SJSA1 (cell line): ENCODE measurements around the gene KCMF1. TPM values are rescaled to one million over a fixed set of nuclear protein-coding genes. Genes with fewer than 3 reads are reported as not detected.

Source experiments
- DNase-seq, 2 experiments: peaks; one replicate each; pipeline ENCODE4 v3.0.0-alpha.2; 2015 to 2020; ENCODE audit warnings: low spot score in 2 of 2, low read depth in 1 of 2
- H3K27ac ChIP-seq: fragments of 250-450 bp; sonication (Bioruptor Pico); 2 replicates; pipeline ENCODE4 v1.5.1; 2020; ENCODE audit warnings: mild to moderate bottlenecking, moderate library complexity
- H3K27me3 ChIP-seq: fragments of 250-450 bp; sonication (Bioruptor Pico); replicated peaks from 2 replicates; pipeline ENCODE4 v1.5.1; 2020; ENCODE audit warnings: mild to moderate bottlenecking, moderate library complexity
- H3K36me3 ChIP-seq: fragments of 250-450 bp; sonication (Bioruptor Pico); 2 replicates; pipeline ENCODE4 v1.5.1; 2020; ENCODE audit warnings: mild to moderate bottlenecking
- H3K4me1 ChIP-seq: fragments of 250-450 bp; sonication (Bioruptor Pico); replicated peaks from 2 replicates; pipeline ENCODE4 v1.6.1; 2021; ENCODE audit warnings: mild to moderate bottlenecking
- H3K4me3 ChIP-seq: fragments of 250-450 bp; sonication (Bioruptor Pico); 2 replicates; pipeline ENCODE4 v1.5.1; 2020; ENCODE audit warnings: mild to moderate bottlenecking
- H3K9me3 ChIP-seq: fragments of 250-450 bp; sonication (Bioruptor Pico); replicated peaks from 2 replicates; pipeline ENCODE4 v1.5.1; 2020; ENCODE audit warnings: mild to moderate bottlenecking
- total RNA-seq: library from RNA; depleted of rRNA; stranded (reverse); fragments of >200 nt; shearing (Covaris generic); gene quantifications from 2 replicates; pipeline ENCODE4 v1.2.3, GENCODE V29; 2014

KCMF1 gene
- total RNA-seq, 1 experiment from 2014 or later = 117 TPM

DNA sequence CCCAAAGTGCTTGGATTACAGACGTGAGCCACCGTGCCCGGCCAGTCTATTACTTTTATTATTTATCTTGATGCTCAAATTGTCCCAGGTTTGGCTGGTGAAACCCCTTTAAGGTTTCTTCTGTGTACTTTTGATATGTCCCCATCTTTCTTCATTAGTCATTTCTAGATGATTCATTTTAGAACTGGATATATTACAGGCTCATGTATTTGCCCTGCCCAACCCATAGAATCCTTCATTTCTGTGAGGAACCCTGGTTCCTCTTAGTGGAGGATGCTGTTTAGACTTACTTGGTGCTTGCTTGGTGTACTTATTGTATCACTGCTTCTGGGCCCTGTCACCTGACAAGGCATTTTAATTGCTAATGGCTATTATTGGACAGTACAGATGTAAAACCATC lies 40.1 kb downstream of the KCMF1 start:
- no peaks in the 10 kb centered on the region for H3K27me3 ChIP-seq
- H3K36me3 ChIP-seq = peaks cover 48% of the 10 kb centered on the region
- H3K4me1 ChIP-seq = peaks cover 38% of the 10 kb centered on the region
- H3K4me3 ChIP-seq = no peak overlapping the region
- no peak for DNase-seq
- H3K9me3 ChIP-seq = no peaks in the 10 kb centered on the region
- no peak overlapping the region for H3K27ac ChIP-seq

DNA sequence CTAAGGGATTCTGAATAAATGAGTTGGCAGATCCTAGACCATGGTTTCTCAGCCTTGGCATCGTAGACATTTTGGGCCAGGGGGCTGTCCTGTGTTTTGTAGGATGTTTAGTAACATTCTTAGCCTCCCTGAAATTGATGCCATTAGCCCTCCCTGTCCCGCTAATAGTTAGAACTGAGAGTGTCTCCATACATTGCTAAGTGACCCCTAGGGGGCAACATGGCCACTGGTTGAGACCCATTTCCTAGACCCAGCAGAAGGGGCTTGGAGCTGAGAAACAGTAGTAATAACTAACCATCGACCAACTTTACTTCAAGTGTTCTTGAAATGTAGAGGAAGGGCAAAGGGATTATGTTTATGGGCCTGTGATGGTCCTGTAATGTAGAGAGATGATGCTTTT lies 40.8 kb downstream of the KCMF1 start:
- DNase-seq = no peak
- no peak overlapping the region for H3K4me3 ChIP-seq
- H3K36me3 ChIP-seq = peaks cover 44% of the 10 kb centered on the region
- peaks cover 38% of the 10 kb centered on the region for H3K4me1 ChIP-seq
- H3K27me3 ChIP-seq = no peaks in the 10 kb centered on the region
- H3K9me3 ChIP-seq = no peaks in the 10 kb centered on the region
- H3K27ac ChIP-seq = no peak overlapping the region

DNA sequence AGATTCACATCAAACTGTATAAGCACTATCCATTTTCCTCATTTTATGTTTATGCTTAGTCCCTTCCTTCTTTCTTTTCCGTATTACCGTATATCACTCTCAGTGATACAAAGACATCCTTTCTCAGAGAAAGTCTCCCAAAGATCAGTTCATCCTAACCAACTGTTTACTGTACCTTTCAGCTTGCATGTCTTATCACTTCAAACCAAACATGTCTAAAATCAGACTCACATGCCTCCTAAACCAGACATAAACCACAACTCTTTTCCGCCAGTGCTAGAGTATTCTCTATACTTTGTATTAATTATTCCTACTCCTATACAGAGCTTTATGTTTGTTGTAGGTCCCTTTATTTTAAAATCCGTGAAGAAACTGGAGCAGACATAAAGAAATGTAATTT lies 41.5 kb downstream of the KCMF1 start:
- DNase-seq = no peak
- H3K4me1 ChIP-seq = peaks cover 42% of the 10 kb centered on the region
- H3K36me3 ChIP-seq = peaks cover 40% of the 10 kb centered on the region
- no peaks in the 10 kb centered on the region for H3K27me3 ChIP-seq
- H3K9me3 ChIP-seq = no peaks in the 10 kb centered on the region
- H3K27ac ChIP-seq = no peak overlapping the region
- H3K4me3 ChIP-seq = no peak overlapping the region

DNA sequence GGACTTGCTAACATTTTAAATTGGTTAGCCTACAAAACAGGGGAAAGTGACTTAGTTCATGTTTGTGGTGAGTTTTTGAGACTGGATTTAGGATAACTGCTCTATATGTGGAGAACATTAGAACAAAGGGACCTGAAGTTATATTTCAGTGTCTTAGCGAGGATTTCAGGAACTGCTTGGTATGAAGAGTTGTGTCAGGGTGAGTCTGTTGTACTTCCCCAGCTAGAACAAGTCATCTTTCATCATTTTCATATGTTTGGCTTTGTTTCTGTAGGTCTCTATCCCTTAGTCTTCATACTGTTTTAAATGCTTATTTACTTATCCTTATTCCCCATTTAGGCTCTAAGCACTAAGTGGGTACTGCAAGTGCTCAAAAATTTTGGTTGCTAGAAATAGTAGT lies 41.9 kb downstream of the KCMF1 start:
- Histone ChIP-seq H3K4me1 (peaks cover 44% of the 10 kb centered on the region), H3K27me3 (no peaks in the 10 kb centered on the region), H3K9me3 (no peaks in the 10 kb centered on the region), H3K4me3 (no peak overlapping the region), H3K36me3 (peaks cover 35% of the 10 kb centered on the region), H3K27ac (no peak overlapping the region)
- no peak for DNase-seq

DNA sequence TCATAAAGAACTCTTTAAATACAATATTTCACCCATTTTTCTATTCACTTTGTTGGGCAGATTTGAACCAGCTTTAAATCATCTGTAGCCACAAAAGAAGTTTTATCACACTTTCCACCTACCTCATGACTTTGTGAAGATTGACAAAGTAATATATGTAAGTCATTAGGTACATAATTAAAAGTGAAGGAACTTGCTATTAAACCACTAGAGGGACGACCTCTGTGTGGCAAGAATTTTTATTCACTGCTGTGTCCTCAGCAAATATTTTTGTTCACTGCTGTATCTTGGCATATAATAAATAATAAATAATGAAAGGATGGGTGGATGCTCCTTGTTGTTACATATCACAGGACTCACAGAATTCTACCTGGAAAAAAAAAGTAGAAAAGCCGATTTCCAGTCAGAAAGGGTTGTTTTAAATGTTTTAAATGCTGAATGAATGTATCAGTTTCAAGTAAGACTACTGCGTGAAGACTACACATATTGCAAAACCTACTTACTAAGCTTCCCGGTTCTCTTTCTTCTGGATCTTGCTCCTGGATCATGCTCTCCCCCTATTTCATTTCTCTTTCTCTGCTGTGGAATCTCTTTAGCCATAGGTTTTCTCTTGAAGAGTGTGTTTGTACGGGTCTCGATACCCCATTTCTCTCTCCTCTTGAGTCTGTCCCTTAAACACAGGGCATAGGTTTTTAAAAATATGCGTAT lies 44.8 kb downstream of the KCMF1 start:
- Histone ChIP-seq H3K9me3 (no peaks in the 10 kb centered on the region), H3K4me3 (no peak overlapping the region), H3K27me3 (no peaks in the 10 kb centered on the region), H3K27ac (no peak overlapping the region), H3K4me1 (peaks cover 44% of the 10 kb centered on the region), H3K36me3 (peaks cover 22% of the 10 kb centered on the region)
- DNase-seq = no peak

DNA sequence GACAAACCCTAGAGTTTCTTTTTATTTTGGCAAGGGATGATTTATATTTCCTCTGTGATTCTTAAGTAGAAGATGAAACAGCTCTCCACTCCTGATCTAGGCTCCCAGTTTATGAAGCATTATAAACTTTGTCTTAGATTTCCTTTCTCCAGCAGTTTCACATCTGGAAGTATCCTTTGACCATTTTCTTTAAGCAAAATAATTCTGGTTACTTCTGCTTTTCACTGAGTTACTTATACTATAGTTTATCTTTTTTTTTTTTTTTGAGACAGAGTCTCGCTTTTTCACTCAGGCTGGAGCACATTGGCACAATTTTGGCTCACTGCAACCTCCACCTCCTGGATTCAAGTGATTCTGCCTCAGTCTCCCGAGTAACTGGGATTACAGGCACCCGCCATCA lies 45.5 kb downstream of the KCMF1 start:
- Histone ChIP-seq H3K27me3 (no peaks in the 10 kb centered on the region), H3K36me3 (peaks cover 16% of the 10 kb centered on the region), H3K9me3 (no peaks in the 10 kb centered on the region), H3K4me3 (no peak overlapping the region), H3K27ac (no peak overlapping the region), H3K4me1 (peaks cover 39% of the 10 kb centered on the region)
- no peak for DNase-seq

DNA sequence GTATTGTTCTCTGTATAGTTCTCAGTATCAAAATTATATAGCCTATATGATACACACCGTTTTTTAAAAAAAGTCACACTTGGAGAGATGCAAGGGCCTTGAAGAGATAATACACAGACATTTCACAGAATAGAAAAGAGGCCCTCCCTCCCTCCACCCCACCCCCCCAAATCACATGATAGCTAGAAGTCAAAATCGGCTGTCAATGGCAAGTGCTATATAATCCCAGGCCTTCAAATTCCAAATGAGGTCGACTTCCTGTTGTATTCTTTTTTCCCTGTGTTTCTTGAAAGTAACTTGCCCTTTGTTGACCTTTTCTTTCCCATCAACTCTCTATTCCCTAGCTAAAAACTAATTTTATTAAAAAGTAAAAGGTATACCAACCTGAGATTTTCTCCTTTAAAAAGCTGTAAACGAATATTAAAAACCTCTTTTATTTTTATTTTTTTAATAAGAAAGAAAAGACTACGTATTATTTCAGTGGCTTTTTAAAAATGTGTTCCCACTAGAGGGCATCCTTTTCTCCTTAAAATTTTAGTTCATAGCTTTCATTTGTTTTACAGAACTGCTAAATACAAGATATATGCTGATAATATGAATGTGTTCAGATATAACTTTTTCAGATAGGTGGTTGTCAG lies 46.6 kb downstream of the KCMF1 start:
- Histone ChIP-seq H3K9me3 (no peaks in the 10 kb centered on the region), H3K36me3 (peaks cover 15% of the 10 kb centered on the region), H3K4me3 (no peak overlapping the region), H3K27ac (no peak overlapping the region), H3K4me1 (peaks cover 36% of the 10 kb centered on the region), H3K27me3 (no peaks in the 10 kb centered on the region)
- peak in 1 of 2 experiments; percentile 47 for DNase-seq

DNA sequence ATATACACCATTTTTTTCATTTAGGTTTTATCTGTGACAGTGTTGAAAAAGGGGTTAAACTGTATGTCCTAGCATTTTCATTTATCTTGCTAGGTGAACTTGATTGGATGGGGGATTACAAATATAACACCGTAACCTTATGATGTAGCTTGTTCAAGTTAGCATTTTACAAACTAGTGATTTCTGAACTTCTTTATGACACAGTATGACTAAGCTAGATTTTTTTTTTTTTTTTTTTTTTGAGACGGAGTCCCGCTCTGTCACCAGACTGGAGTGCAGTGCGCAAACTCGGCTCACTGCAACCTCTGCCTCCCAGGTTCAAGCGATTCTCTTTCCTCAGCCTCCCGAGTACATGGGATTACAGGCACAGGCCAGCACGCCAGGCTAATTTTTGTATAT lies 47.1 kb downstream of the KCMF1 start:
- no peaks in the 10 kb centered on the region for H3K9me3 ChIP-seq
- peaks cover 31% of the 10 kb centered on the region for H3K4me1 ChIP-seq
- peaks cover 10% of the 10 kb centered on the region for H3K36me3 ChIP-seq
- no peaks in the 10 kb centered on the region for H3K27me3 ChIP-seq
- peak in 1 of 2 experiments; percentile 29 for DNase-seq
- H3K4me3 ChIP-seq = no peak overlapping the region
- H3K27ac ChIP-seq = no peak overlapping the region

DNA sequence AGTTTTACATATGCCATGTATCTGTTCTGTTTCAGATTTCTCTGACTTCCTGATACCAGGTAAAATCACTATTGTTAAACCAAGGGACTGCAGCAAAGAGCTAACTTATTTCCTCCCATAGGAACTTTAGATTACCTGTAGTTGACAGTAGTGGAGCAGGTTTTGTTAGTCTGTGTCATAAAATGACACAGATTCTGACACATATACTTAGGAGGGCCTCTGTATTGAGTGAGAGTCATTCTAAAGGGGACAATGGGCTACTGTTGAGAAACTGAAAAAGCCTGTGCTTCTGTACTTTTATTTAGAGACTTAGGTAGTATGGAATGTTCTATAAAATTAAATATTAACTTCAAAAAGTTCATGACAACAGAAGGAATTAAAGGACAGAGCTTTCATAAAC lies 48.2 kb downstream of the KCMF1 start:
- H3K9me3 ChIP-seq = no peaks in the 10 kb centered on the region
- H3K36me3 ChIP-seq = peaks cover 7% of the 10 kb centered on the region
- H3K27ac ChIP-seq = no peak overlapping the region
- no peak for DNase-seq
- H3K27me3 ChIP-seq = no peaks in the 10 kb centered on the region
- no peak overlapping the region for H3K4me3 ChIP-seq
- H3K4me1 ChIP-seq = peaks cover 21% of the 10 kb centered on the region

DNA sequence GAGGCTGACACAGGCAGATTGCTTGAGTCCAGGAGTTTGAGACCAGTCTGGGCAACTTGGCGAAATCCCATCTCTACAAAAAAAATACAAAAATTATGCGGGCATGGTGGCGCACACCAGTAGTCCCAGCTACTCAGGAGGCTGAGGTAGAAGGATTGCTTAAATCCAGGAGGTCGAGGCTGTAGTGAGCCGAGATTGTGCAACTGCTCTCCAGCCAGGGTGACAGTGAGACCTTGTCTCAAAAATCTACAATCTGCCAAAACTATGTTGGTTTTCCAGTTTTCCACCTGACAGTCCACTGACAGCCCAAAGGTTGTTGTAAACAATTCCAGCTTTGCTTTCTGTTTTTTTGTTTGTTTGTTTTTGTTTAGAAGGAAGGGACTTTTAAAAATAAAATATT lies 51.3 kb downstream of the KCMF1 start:
- Histone ChIP-seq H3K27me3 (no peaks in the 10 kb centered on the region), H3K4me1 (peaks cover 4% of the 10 kb centered on the region), H3K4me3 (no peak overlapping the region), H3K36me3 (peaks cover 16% of the 10 kb centered on the region), H3K27ac (no peak overlapping the region), H3K9me3 (no peaks in the 10 kb centered on the region)
- no peak for DNase-seq

DNA sequence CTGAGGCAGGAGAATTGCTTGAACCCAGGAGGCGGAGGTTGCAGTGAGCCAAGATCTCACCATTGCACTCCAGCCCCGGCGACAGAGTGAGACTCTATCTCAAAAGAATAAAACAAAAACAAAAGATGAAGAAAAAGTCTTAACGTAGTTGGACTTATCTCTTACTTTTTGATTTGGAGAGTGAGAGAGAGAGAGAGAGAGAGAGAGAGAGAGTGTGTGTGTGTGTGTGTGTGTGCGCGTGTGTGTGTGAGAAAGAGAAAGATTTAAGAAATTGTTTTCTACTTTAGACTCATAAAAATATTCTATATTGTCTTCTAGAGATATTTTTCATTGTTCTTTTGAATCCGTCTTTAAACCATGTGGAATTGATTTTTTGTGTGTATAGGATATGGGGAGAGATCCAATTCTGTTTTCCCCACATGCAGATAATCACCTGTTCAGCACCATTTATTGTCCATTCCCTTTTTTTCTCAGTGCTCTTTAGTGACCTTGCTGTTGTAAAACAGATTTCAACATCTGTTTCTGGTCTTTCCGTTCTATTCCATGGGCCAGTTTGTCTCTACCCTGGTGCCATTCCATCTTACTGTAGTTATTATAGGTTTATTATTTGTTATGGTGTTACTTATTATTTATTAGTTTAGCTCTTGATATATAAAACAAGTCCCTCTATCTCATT lies 53.5 kb downstream of the KCMF1 start:
- H3K36me3 ChIP-seq = peaks cover 37% of the 10 kb centered on the region
- no peaks in the 10 kb centered on the region for H3K27me3 ChIP-seq
- no peak overlapping the region for H3K27ac ChIP-seq
- no peak overlapping the region for H3K4me3 ChIP-seq
- DNase-seq = no peak
- no peaks in the 10 kb centered on the region for H3K9me3 ChIP-seq
- H3K4me1 ChIP-seq = no peaks in the 10 kb centered on the region

DNA sequence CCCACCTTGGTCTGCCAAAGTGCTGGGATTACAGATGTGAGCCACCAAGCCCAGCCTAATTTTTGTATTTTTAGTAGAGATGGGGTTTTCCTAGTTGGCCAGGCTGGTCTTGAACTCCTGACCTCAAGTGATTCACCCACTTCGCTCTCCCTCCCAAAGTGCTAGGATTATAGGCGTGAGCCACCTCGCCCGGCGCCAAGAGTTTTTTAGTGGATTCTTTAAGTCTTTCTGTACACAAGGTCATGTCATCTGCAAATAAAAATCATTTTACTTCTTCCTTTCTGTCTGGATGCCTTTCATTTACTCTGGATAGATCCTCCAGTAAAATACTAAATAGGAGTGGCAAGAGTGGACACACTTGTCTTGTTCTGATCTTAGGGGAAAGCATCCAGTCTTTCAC lies 61.7 kb downstream of the KCMF1 start:
- no peak overlapping the region for H3K27ac ChIP-seq
- no peak overlapping the region for H3K4me3 ChIP-seq
- H3K9me3 ChIP-seq = no peaks in the 10 kb centered on the region
- H3K27me3 ChIP-seq = no peaks in the 10 kb centered on the region
- H3K4me1 ChIP-seq = peaks cover 5% of the 10 kb centered on the region
- H3K36me3 ChIP-seq = peaks cover 84% of the 10 kb centered on the region
- no peak for DNase-seq

DNA sequence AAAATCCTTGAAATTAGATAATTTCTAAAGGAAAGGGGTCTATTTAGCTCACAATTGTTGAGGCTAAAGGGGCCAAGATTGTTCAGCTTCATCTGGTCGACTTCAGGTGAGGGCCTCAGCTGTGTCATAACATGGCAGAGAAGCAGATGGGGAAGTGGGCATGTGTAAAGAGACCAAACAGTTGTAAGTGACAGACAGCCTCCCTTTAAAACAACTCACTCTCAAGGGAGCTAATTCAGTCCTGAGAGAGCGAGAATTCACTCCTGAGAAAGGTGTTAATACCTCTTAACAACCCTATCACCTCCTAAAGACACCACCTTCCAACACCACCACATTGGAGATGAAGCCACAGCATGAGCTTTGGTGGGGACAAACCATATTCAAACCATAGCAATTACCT lies 62.4 kb downstream of the KCMF1 start:
- Histone ChIP-seq H3K9me3 (no peaks in the 10 kb centered on the region), H3K4me1 (peaks cover 5% of the 10 kb centered on the region), H3K36me3 (peaks cover 84% of the 10 kb centered on the region), H3K4me3 (no peak overlapping the region), H3K27me3 (no peaks in the 10 kb centered on the region), H3K27ac (no peak overlapping the region)
- no peak for DNase-seq

DNA sequence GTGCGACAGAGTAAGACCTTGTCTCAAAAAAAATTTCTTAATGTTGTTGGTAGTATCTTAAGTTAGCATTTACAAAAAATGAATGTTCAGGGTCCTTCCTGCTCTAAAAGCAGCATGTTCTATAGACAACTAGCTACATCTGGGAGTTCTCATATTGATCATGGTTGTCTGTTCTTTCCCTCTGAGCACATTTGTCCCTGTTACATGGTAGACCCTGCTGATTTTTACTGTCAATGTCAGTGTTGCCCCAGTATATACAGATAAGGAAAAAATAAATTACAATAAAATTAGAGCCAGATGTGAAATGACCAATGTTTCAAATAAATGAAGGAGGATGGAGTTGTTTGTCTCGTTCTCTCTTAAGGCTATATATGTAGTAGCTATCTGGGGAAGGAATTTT lies 63.2 kb downstream of the KCMF1 start:
- peaks cover 77% of the 10 kb centered on the region for H3K36me3 ChIP-seq
- H3K9me3 ChIP-seq = no peaks in the 10 kb centered on the region
- H3K27ac ChIP-seq = no peak overlapping the region
- DNase-seq = no peak
- no peak overlapping the region for H3K4me3 ChIP-seq
- H3K27me3 ChIP-seq = no peaks in the 10 kb centered on the region
- H3K4me1 ChIP-seq = peaks cover 5% of the 10 kb centered on the region
